Astrocyte (in vitro differentiated cells and primary cell): ENCODE results near the gene CEP68. TPM values are rescaled to one million over a fixed set of nuclear protein-coding genes. Genes with fewer than 3 reads are reported as not detected.

Source experiments
- DNase-seq: peaks from one replicate; pipeline ENCODE4 v3.0.0-alpha.2; 2010; ENCODE audit warnings: low read depth
- FAIRE-seq: peaks from 2 replicates; lab custom pipeline; 2011; peaks lifted over from hg19 to GRCh38; lab: Jason Lieb, UNC
- H2AFZ ChIP-seq: 2 replicates; pipeline ENCODE4 v1.6.0; 2012; ENCODE audit warnings: low read depth, low read length, inconsistent platforms
- H3K27ac ChIP-seq: 2 replicates; pipeline ENCODE4 v1.5.1; 2011; ENCODE audit warnings: low read depth, low read length, inconsistent platforms
- H3K27me3 ChIP-seq: 2 replicates; pipeline ENCODE4 v1.6.0; 2011; ENCODE audit warnings: low read length, inconsistent platforms; ENCODE audit not compliant: insufficient read depth
- H3K36me3 ChIP-seq: 2 replicates; pipeline ENCODE4 v1.5.1; 2011; ENCODE audit warnings: low read length, inconsistent platforms; ENCODE audit not compliant: insufficient read depth
- H3K4me1 ChIP-seq: 2 replicates; pipeline ENCODE4 v1.5.1; 2011; ENCODE audit warnings: low read length, inconsistent platforms; ENCODE audit not compliant: insufficient read depth
- H3K4me2 ChIP-seq: 2 replicates; pipeline ENCODE4 v1.6.0; 2012; ENCODE audit warnings: low read length, inconsistent platforms
- H3K4me3 ChIP-seq: 2 replicates; pipeline ENCODE4 v1.5.1; 2011; ENCODE audit warnings: low read depth, mild to moderate bottlenecking, low read length, inconsistent platforms; ENCODE audit not compliant: insufficient read depth
- H3K79me2 ChIP-seq: 2 replicates; pipeline ENCODE4 v1.6.0; 2012; ENCODE audit warnings: mild to moderate bottlenecking, low read length, inconsistent platforms; ENCODE audit not compliant: insufficient read depth
- H3K9ac ChIP-seq: 2 replicates; pipeline ENCODE4 v1.6.0; 2012; ENCODE audit warnings: mild to moderate bottlenecking, low read length, inconsistent platforms
- H3K9me3 ChIP-seq: 2 replicates; pipeline ENCODE4 v1.5.1; 2012; ENCODE audit warnings: low read depth, mild to moderate bottlenecking, low read length, inconsistent platforms; ENCODE audit not compliant: insufficient read depth
- H4K20me1 ChIP-seq: 2 replicates; pipeline ENCODE4 v1.6.0; 2012; ENCODE audit warnings: low read length, inconsistent platforms; ENCODE audit not compliant: insufficient read depth
- H3K27ac Mint-ChIP-seq: one replicate; pipeline ENCODE4 v1.8.0; 2021; ENCODE audit warnings: mild to moderate bottlenecking, mixed read lengths; ENCODE audit not compliant: unreplicated experiment
- H3K27me3 Mint-ChIP-seq: one replicate; pipeline ENCODE4 v1.8.0; 2021; ENCODE audit warnings: low read depth, mixed read lengths; ENCODE audit not compliant: unreplicated experiment
- H3K36me3 Mint-ChIP-seq: one replicate; pipeline ENCODE4 v1.8.0; 2021; ENCODE audit warnings: low read depth, mixed read lengths; ENCODE audit not compliant: unreplicated experiment
- H3K4me1 Mint-ChIP-seq: one replicate; pipeline ENCODE4 v1.8.0; 2021; ENCODE audit warnings: low read depth, mixed read lengths; ENCODE audit not compliant: unreplicated experiment
- H3K4me3 Mint-ChIP-seq: one replicate; pipeline ENCODE4 v1.8.0; 2021; ENCODE audit warnings: mild to moderate bottlenecking, moderate library complexity, mixed read lengths; ENCODE audit not compliant: unreplicated experiment
- H3K9me3 Mint-ChIP-seq: one replicate; pipeline ENCODE4 v1.8.0; 2021; ENCODE audit warnings: mild to moderate bottlenecking, mixed read lengths; ENCODE audit not compliant: unreplicated experiment
- EZH2 ChIP-seq: IDR thresholded peaks from 2 replicates; pipeline ENCODE4 v1.6.1; 2012; ENCODE audit warnings: mild to moderate bottlenecking, low read length, inconsistent platforms; ENCODE audit not compliant: insufficient read depth
- total RNA-seq: library from RNA; stranded (reverse); gene quantifications from 2 replicates; pipeline ENCODE4 v1.2.1, GENCODE V29; 2021
- TF ChIP-seq, protein P1 (sequence below): IDR thresholded peaks from 2 replicates; pipeline ENCODE4 v1.5.1; 2011; ENCODE audit warnings: low read depth, mild to moderate bottlenecking, inconsistent platforms, low read length, moderate library complexity; ENCODE audit not compliant: insufficient read depth

CEP68 gene
- total RNA-seq, 1 donor from 2014 or later = 6.9 TPM

DNA sequence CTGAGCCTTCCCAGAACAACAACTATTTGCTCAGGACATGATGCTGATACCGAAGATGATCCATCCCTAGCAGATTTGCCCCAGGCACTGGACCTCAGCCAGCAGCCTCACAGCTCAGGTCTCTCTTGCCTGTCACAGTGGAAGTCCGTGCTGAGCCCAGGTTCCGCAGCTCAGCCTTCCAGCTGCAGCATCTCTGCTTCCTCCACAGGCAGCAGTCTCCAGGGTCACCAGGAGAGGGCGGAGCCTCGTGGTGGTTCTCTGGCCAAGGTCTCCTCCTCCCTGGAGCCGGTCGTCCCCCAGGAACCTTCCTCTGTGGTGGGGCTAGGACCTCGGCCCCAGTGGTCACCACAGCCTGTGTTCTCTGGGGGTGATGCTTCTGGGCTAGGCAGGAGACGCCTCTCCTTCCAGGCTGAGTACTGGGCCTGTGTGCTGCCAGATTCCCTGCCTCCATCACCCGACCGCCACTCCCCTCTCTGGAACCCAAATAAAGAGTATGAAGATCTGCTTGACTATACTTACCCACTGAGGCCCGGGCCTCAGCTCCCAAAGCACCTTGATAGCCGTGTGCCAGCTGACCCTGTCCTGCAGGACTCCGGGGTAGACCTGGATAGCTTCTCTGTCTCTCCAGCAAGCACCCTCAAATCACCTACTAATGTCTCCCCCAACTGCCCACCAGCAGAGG lies 15.4 kb downstream of the CEP68 start:
- no peaks in the 10 kb centered on the region for H3K9me3 Mint-ChIP-seq

DNA sequence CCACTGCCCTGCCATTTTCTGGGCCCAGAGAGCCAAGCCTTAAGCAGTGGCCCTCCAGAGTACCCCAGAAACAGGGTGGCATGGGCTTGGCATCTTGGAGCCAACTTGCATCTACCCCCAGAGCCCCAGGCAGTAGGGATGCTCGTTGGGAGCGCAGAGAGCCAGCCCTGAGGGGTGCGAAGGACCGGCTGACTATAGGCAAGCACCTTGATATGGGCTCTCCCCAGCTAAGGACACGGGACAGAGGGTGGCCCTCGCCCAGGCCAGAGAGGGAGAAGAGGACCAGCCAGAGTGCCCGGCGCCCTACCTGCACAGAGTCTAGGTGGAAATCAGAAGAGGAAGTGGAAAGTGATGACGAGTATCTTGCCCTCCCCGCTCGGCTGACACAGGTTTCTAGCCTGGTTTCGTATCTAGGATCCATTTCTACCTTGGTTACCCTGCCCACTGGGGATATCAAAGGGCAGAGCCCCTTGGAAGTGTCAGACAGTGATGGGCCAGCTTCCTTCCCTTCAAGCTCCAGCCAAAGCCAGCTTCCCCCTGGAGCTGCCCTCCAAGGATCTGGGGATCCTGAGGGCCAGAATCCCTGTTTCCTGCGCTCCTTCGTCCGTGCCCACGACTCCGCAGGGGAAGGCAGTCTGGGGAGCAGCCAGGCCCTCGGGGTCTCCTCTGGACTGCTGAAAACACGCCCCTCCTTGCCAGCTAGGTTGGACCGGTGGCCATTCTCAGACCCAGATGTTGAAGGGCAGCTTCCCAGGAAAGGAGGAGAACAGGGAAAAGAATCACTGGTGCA lies 16.2 kb downstream of the CEP68 start:
- FAIRE-seq = no peak
- H3K79me2 ChIP-seq = peaks cover 19% of the 10 kb centered on the region
- Mint-ChIP-seq H3K9me3 (no peaks in the 10 kb centered on the region), H3K36me3 (peaks cover 21% of the 10 kb centered on the region), H3K27me3 (no peaks in the 10 kb centered on the region), H3K27ac (no peak overlapping the region), H3K4me3 (no peak overlapping the region), H3K4me1 (peaks cover 18% of the 10 kb centered on the region)
- TF ChIP-seq, protein P1, sequence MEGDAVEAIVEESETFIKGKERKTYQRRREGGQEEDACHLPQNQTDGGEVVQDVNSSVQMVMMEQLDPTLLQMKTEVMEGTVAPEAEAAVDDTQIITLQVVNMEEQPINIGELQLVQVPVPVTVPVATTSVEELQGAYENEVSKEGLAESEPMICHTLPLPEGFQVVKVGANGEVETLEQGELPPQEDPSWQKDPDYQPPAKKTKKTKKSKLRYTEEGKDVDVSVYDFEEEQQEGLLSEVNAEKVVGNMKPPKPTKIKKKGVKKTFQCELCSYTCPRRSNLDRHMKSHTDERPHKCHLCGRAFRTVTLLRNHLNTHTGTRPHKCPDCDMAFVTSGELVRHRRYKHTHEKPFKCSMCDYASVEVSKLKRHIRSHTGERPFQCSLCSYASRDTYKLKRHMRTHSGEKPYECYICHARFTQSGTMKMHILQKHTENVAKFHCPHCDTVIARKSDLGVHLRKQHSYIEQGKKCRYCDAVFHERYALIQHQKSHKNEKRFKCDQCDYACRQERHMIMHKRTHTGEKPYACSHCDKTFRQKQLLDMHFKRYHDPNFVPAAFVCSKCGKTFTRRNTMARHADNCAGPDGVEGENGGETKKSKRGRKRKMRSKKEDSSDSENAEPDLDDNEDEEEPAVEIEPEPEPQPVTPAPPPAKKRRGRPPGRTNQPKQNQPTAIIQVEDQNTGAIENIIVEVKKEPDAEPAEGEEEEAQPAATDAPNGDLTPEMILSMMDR = no peak
- no peak overlapping the region for H3K4me3 ChIP-seq
- H3K27ac ChIP-seq = no peak overlapping the region
- no peaks in the 10 kb centered on the region for H3K9me3 ChIP-seq
- H2AFZ ChIP-seq = no peak overlapping the region
- H3K4me1 ChIP-seq = peaks cover 27% of the 10 kb centered on the region
- H3K9ac ChIP-seq = no peak overlapping the region
- H3K36me3 ChIP-seq = peaks cover 20% of the 10 kb centered on the region
- no peaks in the 10 kb centered on the region for H3K27me3 ChIP-seq
- peaks cover 69% of the 10 kb centered on the region for H4K20me1 ChIP-seq
- DNase-seq = no peak
- no peak overlapping the region for H3K4me2 ChIP-seq

More for the DNA sequence above, 15.4 kb downstream of the CEP68 start:
- peaks cover 64% of the 10 kb centered on the region for H4K20me1 ChIP-seq
- no peak for DNase-seq
- H3K36me3 ChIP-seq = peaks cover 20% of the 10 kb centered on the region
- peaks cover 23% of the 10 kb centered on the region for H3K79me2 ChIP-seq
- H2AFZ ChIP-seq = no peak overlapping the region
- no peak overlapping the region for H3K4me3 ChIP-seq
- no peak overlapping the region for H3K27ac ChIP-seq
- peaks cover 18% of the 10 kb centered on the region for H3K4me1 Mint-ChIP-seq
- no peak overlapping the region for H3K4me3 Mint-ChIP-seq
- H3K27me3 Mint-ChIP-seq = no peaks in the 10 kb centered on the region
- FAIRE-seq = no peak
- peaks cover 25% of the 10 kb centered on the region for H3K4me1 ChIP-seq
- no peaks in the 10 kb centered on the region for H3K27me3 ChIP-seq
- H3K27ac Mint-ChIP-seq = peak overlapping the region; percentile 95
- H3K9me3 ChIP-seq = no peaks in the 10 kb centered on the region
- TF ChIP-seq EZH2 = no peak
- TF ChIP-seq, protein P1 = no peak
- H3K9ac ChIP-seq = no peak overlapping the region
- no peak overlapping the region for H3K4me2 ChIP-seq
- H3K36me3 Mint-ChIP-seq = peaks cover 21% of the 10 kb centered on the region
